Measurements from ENCODE around the gene HAPLN2.
A peak's percentile ranks its signal among the peaks of the same experiment; 100 is the strongest.

HAPLN2 gene

GRCh38 chr1:156591432-156592157 is 27.6 kb upstream of the HAPLN2 start, which contains the start of gene NAXE (continued):
- TF ChIP-seq KLF17 (tag by site-specific recombination; IDR thresholded peaks at IDR 0.05) = peak; percentile 40; the same call in 1 of the 2 replicates
- TF ChIP-seq ZNF24 (tag by site-specific recombination; IDR thresholded peaks at IDR 0.05) = peak; percentile 31; the same call in 1 of the 2 replicates
- TF ChIP-seq ZNF677 (tag by site-specific recombination; IDR thresholded peaks at IDR 0.05) = no peak
- TF ChIP-seq HOXD13 (CRISPR knock-in tag; IDR thresholded peaks at IDR 0.05; ENCODE audit: borderline replicate concordance) = no peak
- TF ChIP-seq ZNF449 (tag by site-specific recombination; IDR thresholded peaks at IDR 0.05) = no peak
- TF ChIP-seq ZNF621 (tag by site-specific recombination; IDR thresholded peaks at IDR 0.05) = no peak
- TF ChIP-seq ZNF302 (tag by site-specific recombination; IDR thresholded peaks at IDR 0.05; ENCODE audit: low read depth) = no peak
- no peak for TF ChIP-seq ZNF324 (tag by site-specific recombination; IDR thresholded peaks at IDR 0.05)
- no peak for TF ChIP-seq ZNF664 (tag by site-specific recombination; IDR thresholded peaks at IDR 0.05)
- no peak for TF ChIP-seq ZNF391 (tag by site-specific recombination; IDR thresholded peaks at IDR 0.05; ENCODE audit: borderline replicate concordance, low read depth)
- TF ChIP-seq ZNF670 (tag by site-specific recombination; IDR thresholded peaks at IDR 0.05; ENCODE audit: low read depth) = no peak
- TF ChIP-seq YY1 (tag by site-specific recombination; IDR thresholded peaks at IDR 0.05) = no peak; the same call in 1 of the 2 replicates
- TF ChIP-seq IKZF3 (tag by site-specific recombination; IDR thresholded peaks at IDR 0.05) = peak; percentile 39; the same call in 1 of the 2 replicates
- TF ChIP-seq ZNF155 (tag by site-specific recombination; IDR thresholded peaks at IDR 0.05) = no peak
- no peak for TF ChIP-seq ZNF274 (IDR thresholded peaks at IDR 0.05; ENCODE audit: low read length)
- TF ChIP-seq ZNF274 (tag by site-specific recombination; IDR thresholded peaks at IDR 0.05; ENCODE audit: borderline replicate concordance) = no peak
- TF ChIP-seq ZNF175 (tag by site-specific recombination; IDR thresholded peaks at IDR 0.05) = no peak
- TF ChIP-seq FEZF1 (tag by site-specific recombination; IDR thresholded peaks at IDR 0.05) = no peak
- TF ChIP-seq TRIM28 (IDR thresholded peaks at IDR 0.05; ENCODE audit: borderline replicate concordance, low read length) = no peak
- no peak for TF ChIP-seq ZNF404 (tag by site-specific recombination; IDR thresholded peaks at IDR 0.05)
- peak; percentile 17; the same call in 1 of the 2 replicates for TF ChIP-seq KLF10 (tag by site-specific recombination; IDR thresholded peaks at IDR 0.05)
- peak; percentile 48; the same call in 1 of the 2 replicates for TF ChIP-seq PATZ1 (tag by site-specific recombination; IDR thresholded peaks at IDR 0.05)
- TF ChIP-seq ZSCAN4 (tag by site-specific recombination; IDR thresholded peaks at IDR 0.05) = no peak
- TF ChIP-seq CTCF (tag by site-specific recombination; IDR thresholded peaks at IDR 0.05) = no peak; the same call in 1 of the 2 replicates
- no peak; the same call in 1 of the 2 replicates for TF ChIP-seq ZNF16 (tag by site-specific recombination; IDR thresholded peaks at IDR 0.05; ENCODE audit: low read depth)
